ENCODE results near the gene CR1. TPM values are rescaled to one million over a fixed set of nuclear protein-coding genes. Genes with fewer than 3 reads are reported as not detected.
A peak's percentile ranks its signal among the peaks of the same experiment; 100 is the strongest.

The CR1 gene
- total and polyA plus RNA-seq, 9 of the 15 experiments (the other 6 are each of a cell fraction or from before 2014, with no cell fraction given), result 0.07 to 0.47 (median 0.18) TPM

DNA sequence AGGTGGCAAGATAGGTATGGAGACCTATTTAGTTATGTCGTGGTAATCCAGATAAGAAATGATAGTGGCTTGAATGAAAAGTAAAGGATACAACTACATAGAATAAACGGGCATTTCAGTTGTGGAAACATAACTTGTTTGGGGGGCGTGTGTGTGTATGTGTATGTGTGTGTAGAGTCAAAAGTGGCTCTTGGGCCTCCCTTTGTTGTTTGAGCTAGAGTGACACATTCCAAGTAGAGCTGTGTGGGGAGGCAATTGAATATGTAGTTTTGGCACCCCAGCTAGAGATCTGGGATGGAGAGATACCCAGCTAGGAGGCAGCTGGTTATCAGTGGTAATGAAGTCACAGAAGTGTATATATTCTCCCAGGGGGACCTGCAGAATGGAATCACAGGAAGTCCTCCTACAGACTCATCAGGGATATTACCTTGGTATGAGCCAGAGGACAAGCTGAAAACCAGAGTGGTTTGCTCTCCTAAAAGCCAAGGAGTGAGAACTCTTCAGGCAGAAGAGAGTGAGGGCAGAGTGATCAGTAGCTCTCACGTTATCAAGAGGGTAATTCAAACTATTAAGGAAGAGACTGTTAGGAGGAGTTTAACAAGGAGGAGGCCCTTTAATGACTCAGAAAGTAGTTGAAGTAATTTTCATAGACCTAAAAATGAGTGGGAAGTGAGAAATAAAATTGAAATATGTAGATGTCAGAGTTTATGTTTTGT lies 154.1 kb downstream of the CR1 start (continued):
- TF ChIP-seq E2F3 (CRISPR knock-in tag; IDR thresholded peaks at IDR 0.05), result no peak
- peak; percentile 69; the same call in 1 of the 2 replicates for TF ChIP-seq MTA3 (IDR thresholded peaks at IDR 0.05; ENCODE audit: borderline replicate concordance)
- no peak for TF ChIP-seq ZNF311 (CRISPR knock-in tag; IDR thresholded peaks at IDR 0.05)
- TF ChIP-seq SETDB1 (IDR thresholded peaks at IDR 0.05; ENCODE audit: low read length), result no peak
- 0 out of 2 replicates have a peak, but pooled peaks have one; percentile 50 for TF ChIP-seq GTF2F1 (IDR thresholded peaks at IDR 0.05; ENCODE audit: low read depth, low read length)
- TF ChIP-seq MCM7 (IDR thresholded peaks at IDR 0.05), result no peak
- TF ChIP-seq HDAC2 (IDR thresholded peaks at IDR 0.05), result peak; percentile 89
- peak; percentile 58; the same call in 1 of the 2 replicates for TF ChIP-seq MEF2A (IDR thresholded peaks at IDR 0.05; ENCODE audit: control insufficient read depth, low read depth, low read length)
- TF ChIP-seq PML (IDR thresholded peaks at IDR 0.05; ENCODE audit: low read length), result peak; percentile 97
- TF ChIP-seq, protein P1, sequence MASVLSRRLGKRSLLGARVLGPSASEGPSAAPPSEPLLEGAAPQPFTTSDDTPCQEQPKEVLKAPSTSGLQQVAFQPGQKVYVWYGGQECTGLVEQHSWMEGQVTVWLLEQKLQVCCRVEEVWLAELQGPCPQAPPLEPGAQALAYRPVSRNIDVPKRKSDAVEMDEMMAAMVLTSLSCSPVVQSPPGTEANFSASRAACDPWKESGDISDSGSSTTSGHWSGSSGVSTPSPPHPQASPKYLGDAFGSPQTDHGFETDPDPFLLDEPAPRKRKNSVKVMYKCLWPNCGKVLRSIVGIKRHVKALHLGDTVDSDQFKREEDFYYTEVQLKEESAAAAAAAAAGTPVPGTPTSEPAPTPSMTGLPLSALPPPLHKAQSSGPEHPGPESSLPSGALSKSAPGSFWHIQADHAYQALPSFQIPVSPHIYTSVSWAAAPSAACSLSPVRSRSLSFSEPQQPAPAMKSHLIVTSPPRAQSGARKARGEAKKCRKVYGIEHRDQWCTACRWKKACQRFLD (CRISPR knock-in tag; IDR thresholded peaks at IDR 0.05), result peak; percentile 75; the same call in 1 of the 2 replicates
- peak; percentile 79; the same call in 1 of the 2 replicates for TF ChIP-seq ZBTB17 (CRISPR knock-in tag; IDR thresholded peaks at IDR 0.05)
- peak; percentile 74 for TF ChIP-seq SMAD4 (CRISPR knock-in tag; conservative IDR thresholded peaks at IDR 0.05)
- peak; percentile 90; the same call in 1 of the 2 replicates for TF ChIP-seq CC2D1A (IDR thresholded peaks at IDR 0.05)
- peak; percentile 90 for TF ChIP-seq DMBX1 (CRISPR knock-in tag; IDR thresholded peaks at IDR 0.05; ENCODE audit: borderline replicate concordance)
- TF ChIP-seq EP400 (IDR thresholded peaks at IDR 0.05), result peak; percentile 47
- peak; percentile 98 for TF ChIP-seq DPF2 (IDR thresholded peaks at IDR 0.05)
- TF ChIP-seq, protein P2, sequence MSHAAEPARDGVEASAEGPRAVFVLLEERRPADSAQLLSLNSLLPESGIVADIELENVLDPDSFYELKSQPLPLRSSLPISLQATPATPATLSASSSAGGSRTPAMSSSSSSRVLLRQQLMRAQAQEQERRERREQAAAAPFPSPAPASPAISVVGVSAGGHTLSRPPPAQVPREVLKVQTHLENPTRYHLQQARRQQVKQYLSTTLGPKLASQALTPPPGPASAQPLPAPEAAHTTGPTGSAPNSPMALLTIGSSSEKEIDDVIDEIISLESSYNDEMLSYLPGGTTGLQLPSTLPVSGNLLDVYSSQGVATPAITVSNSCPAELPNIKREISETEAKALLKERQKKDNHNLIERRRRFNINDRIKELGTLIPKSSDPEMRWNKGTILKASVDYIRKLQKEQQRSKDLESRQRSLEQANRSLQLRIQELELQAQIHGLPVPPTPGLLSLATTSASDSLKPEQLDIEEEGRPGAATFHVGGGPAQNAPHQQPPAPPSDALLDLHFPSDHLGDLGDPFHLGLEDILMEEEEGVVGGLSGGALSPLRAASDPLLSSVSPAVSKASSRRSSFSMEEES (CRISPR knock-in tag; IDR thresholded peaks at IDR 0.05), result no peak
- peak; percentile 77 for TF ChIP-seq CREB1 (IDR thresholded peaks at IDR 0.05)
- TF ChIP-seq CREB1 (CRISPR knock-in tag; IDR thresholded peaks at IDR 0.05), result no peak
- TF ChIP-seq ETV1 (tag; conservative IDR thresholded peaks at IDR 0.05; ENCODE audit: low read depth), result peak; percentile 69
- TF ChIP-seq, protein P3, sequence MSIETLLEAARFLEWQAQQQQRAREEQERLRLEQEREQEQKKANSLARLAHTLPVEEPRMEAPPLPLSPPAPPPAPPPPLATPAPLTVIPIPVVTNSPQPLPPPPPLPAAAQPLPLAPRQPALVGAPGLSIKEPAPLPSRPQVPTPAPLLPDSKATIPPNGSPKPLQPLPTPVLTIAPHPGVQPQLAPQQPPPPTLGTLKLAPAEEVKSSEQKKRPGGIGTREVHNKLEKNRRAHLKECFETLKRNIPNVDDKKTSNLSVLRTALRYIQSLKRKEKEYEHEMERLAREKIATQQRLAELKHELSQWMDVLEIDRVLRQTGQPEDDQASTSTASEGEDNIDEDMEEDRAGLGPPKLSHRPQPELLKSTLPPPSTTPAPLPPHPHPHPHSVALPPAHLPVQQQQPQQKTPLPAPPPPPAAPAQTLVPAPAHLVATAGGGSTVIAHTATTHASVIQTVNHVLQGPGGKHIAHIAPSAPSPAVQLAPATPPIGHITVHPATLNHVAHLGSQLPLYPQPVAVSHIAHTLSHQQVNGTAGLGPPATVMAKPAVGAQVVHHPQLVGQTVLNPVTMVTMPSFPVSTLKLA (conservative IDR thresholded peaks at IDR 0.05), result peak; percentile 46 to 71
- peak; percentile 97 for TF ChIP-seq TAL1 (IDR thresholded peaks at IDR 0.05)
